PC-9 (cell line): ENCODE measurements around the gene LGI4.

ENCODE experiments used
- CTCF ChIP-seq: fragments of 200-600 bp; sonication (generic); conservative IDR thresholded peaks from 2 replicates; pipeline ENCODE4 v1.6.1; 2017; ENCODE audit warnings: mixed run types, antibody characterized with exemption, mild to moderate bottlenecking, moderate library complexity
- EZH2 ChIP-seq: fragments of 200-600 bp; sonication (generic); IDR thresholded peaks from 2 replicates; pipeline ENCODE4 v1.8.0; 2017; ENCODE audit warnings: antibody characterized with exemption, low read depth

GRCh38 chr19:35149463-35149862, 14.6 kb upstream of the LGI4 start:
- no peak for TF ChIP-seq CTCF
- no peak for TF ChIP-seq EZH2
